Fibroblast of villous mesenchyme (primary cell): Measurements from ENCODE around the gene GPHA2. TPM values are rescaled to one million over a fixed set of nuclear protein-coding genes. Genes with fewer than 3 reads are reported as not detected.

Experiments
- DNase-seq: peaks from one replicate; pipeline ENCODE4 v3.0.0-alpha.2; 2010; ENCODE audit warnings: low read depth
- H3K4me3 ChIP-seq: 2 replicates; pipeline ENCODE4 v1.5.1; 2011; ENCODE audit warnings: low read depth, mild to moderate bottlenecking, low read length
- CTCF ChIP-seq: IDR thresholded peaks from 2 replicates; pipeline ENCODE4 v1.5.1; 2012; ENCODE audit warnings: low read depth, mild to moderate bottlenecking, low read length; ENCODE audit not compliant: insufficient read depth
- total RNA-seq: library from RNA; depleted of rRNA; stranded (reverse); fragments of >200 nt; gene quantifications from 2 replicates; pipeline ENCODE4 v1.2.3, GENCODE V29; 2012

GPHA2 gene
- total RNA-seq, 1 donor, result not detected

GRCh38 chr11:64967375-64967774 is 31.7 kb upstream of the GPHA2 start:
- no peak for TF ChIP-seq CTCF
- no peak for DNase-seq
- H3K4me3 ChIP-seq, result no peak overlapping the region

GRCh38 chr11:64963072-64963631 is 27.5 kb upstream of the GPHA2 start:
- no peak for TF ChIP-seq CTCF
- DNase-seq, result no peak
- no peak overlapping the region for H3K4me3 ChIP-seq

- TF ChIP-seq CTCF, result no peak
- H3K4me3 ChIP-seq, result no peak overlapping the region
- peak; percentile 3 for DNase-seq
These were observed 25.0 kb upstream of the GPHA2 start for GRCh38 chr11:64960719-64961118.

GRCh38 chr11:64959498-64959897 is 23.8 kb upstream of the GPHA2 start:
- no peak for TF ChIP-seq CTCF
- no peak overlapping the region for H3K4me3 ChIP-seq
- no peak for DNase-seq

- TF ChIP-seq CTCF, result no peak
- no peak for DNase-seq
- no peak overlapping the region for H3K4me3 ChIP-seq
These were observed 18.5 kb upstream of the GPHA2 start for GRCh38 chr11:64954201-64954600.

- no peak overlapping the region for H3K4me3 ChIP-seq
- no peak for DNase-seq
- TF ChIP-seq CTCF, result no peak
These were observed 15.8 kb upstream of the GPHA2 start for GRCh38 chr11:64951529-64951928.

- no peak overlapping the region for H3K4me3 ChIP-seq
- peak; percentile 28 for TF ChIP-seq CTCF
- DNase-seq, result peak; percentile 16
These were observed 11.6 kb upstream of the GPHA2 start for GRCh38 chr11:64947208-64947814.
